Astrocyte (in vitro differentiated cells and primary cell): ENCODE results near the gene FTO.

Experiments used
- EZH2 ChIP-seq: IDR thresholded peaks from 2 replicates; pipeline ENCODE4 v1.6.1; 2012; ENCODE audit warnings: mild to moderate bottlenecking, low read length, inconsistent platforms; ENCODE audit not compliant: insufficient read depth
- TF ChIP-seq, protein P1 (sequence below): IDR thresholded peaks from 2 replicates; pipeline ENCODE4 v1.5.1; 2011; ENCODE audit warnings: low read depth, mild to moderate bottlenecking, inconsistent platforms, low read length, moderate library complexity; ENCODE audit not compliant: insufficient read depth

DNA sequence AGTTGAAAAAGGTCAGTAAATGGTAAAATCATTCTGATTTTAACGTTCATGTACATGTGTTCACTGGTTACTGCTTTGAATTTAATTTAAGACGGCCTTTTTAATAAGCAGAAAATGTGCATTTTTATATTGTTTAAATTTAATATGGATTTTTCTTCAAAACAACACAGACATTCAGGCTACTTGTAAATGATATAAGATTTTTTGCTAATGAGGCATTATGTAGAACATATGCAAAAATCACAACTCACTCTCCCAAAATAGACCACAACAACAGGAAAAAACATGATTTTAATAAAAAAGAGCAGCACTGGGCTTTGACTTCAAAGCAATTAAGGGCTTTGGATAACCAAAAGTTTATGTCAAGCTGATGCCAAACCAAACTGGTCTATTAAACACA lies 22.6 kb upstream of the FTO start:
- TF ChIP-seq, protein P1, sequence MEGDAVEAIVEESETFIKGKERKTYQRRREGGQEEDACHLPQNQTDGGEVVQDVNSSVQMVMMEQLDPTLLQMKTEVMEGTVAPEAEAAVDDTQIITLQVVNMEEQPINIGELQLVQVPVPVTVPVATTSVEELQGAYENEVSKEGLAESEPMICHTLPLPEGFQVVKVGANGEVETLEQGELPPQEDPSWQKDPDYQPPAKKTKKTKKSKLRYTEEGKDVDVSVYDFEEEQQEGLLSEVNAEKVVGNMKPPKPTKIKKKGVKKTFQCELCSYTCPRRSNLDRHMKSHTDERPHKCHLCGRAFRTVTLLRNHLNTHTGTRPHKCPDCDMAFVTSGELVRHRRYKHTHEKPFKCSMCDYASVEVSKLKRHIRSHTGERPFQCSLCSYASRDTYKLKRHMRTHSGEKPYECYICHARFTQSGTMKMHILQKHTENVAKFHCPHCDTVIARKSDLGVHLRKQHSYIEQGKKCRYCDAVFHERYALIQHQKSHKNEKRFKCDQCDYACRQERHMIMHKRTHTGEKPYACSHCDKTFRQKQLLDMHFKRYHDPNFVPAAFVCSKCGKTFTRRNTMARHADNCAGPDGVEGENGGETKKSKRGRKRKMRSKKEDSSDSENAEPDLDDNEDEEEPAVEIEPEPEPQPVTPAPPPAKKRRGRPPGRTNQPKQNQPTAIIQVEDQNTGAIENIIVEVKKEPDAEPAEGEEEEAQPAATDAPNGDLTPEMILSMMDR = no peak
- no peak for TF ChIP-seq EZH2
